Astrocyte (in vitro differentiated cells and primary cell): ENCODE data around the gene KLHL15. TPM values are rescaled to one million over a fixed set of nuclear protein-coding genes. Genes with fewer than 3 reads are reported as not detected.
A peak's percentile ranks its signal among the peaks of the same experiment; 100 is the strongest.

Source experiments
- DNase-seq: peaks from one replicate; pipeline ENCODE4 v3.0.0-alpha.2; 2010; ENCODE audit warnings: low read depth
- FAIRE-seq: peaks from 2 replicates; lab custom pipeline; 2011; peaks lifted over from hg19 to GRCh38; lab: Jason Lieb, UNC
- H2AFZ ChIP-seq: 2 replicates; pipeline ENCODE4 v1.6.0; 2012; ENCODE audit warnings: low read depth, low read length, inconsistent platforms
- H3K27ac ChIP-seq: 2 replicates; pipeline ENCODE4 v1.5.1; 2011; ENCODE audit warnings: low read depth, low read length, inconsistent platforms
- H3K27me3 ChIP-seq: 2 replicates; pipeline ENCODE4 v1.6.0; 2011; ENCODE audit warnings: low read length, inconsistent platforms; ENCODE audit not compliant: insufficient read depth
- H3K36me3 ChIP-seq: 2 replicates; pipeline ENCODE4 v1.5.1; 2011; ENCODE audit warnings: low read length, inconsistent platforms; ENCODE audit not compliant: insufficient read depth
- H3K4me1 ChIP-seq: 2 replicates; pipeline ENCODE4 v1.5.1; 2011; ENCODE audit warnings: low read length, inconsistent platforms; ENCODE audit not compliant: insufficient read depth
- H3K4me2 ChIP-seq: 2 replicates; pipeline ENCODE4 v1.6.0; 2012; ENCODE audit warnings: low read length, inconsistent platforms
- H3K4me3 ChIP-seq: 2 replicates; pipeline ENCODE4 v1.5.1; 2011; ENCODE audit warnings: low read depth, mild to moderate bottlenecking, low read length, inconsistent platforms; ENCODE audit not compliant: insufficient read depth
- H3K79me2 ChIP-seq: 2 replicates; pipeline ENCODE4 v1.6.0; 2012; ENCODE audit warnings: mild to moderate bottlenecking, low read length, inconsistent platforms; ENCODE audit not compliant: insufficient read depth
- H3K9ac ChIP-seq: 2 replicates; pipeline ENCODE4 v1.6.0; 2012; ENCODE audit warnings: mild to moderate bottlenecking, low read length, inconsistent platforms
- H3K9me3 ChIP-seq: 2 replicates; pipeline ENCODE4 v1.5.1; 2012; ENCODE audit warnings: low read depth, mild to moderate bottlenecking, low read length, inconsistent platforms; ENCODE audit not compliant: insufficient read depth
- H4K20me1 ChIP-seq: 2 replicates; pipeline ENCODE4 v1.6.0; 2012; ENCODE audit warnings: low read length, inconsistent platforms; ENCODE audit not compliant: insufficient read depth
- H3K27ac Mint-ChIP-seq: one replicate; pipeline ENCODE4 v1.8.0; 2021; ENCODE audit warnings: mild to moderate bottlenecking, mixed read lengths; ENCODE audit not compliant: unreplicated experiment
- H3K27me3 Mint-ChIP-seq: one replicate; pipeline ENCODE4 v1.8.0; 2021; ENCODE audit warnings: low read depth, mixed read lengths; ENCODE audit not compliant: unreplicated experiment
- H3K36me3 Mint-ChIP-seq: one replicate; pipeline ENCODE4 v1.8.0; 2021; ENCODE audit warnings: low read depth, mixed read lengths; ENCODE audit not compliant: unreplicated experiment
- H3K4me1 Mint-ChIP-seq: one replicate; pipeline ENCODE4 v1.8.0; 2021; ENCODE audit warnings: low read depth, mixed read lengths; ENCODE audit not compliant: unreplicated experiment
- H3K4me3 Mint-ChIP-seq: one replicate; pipeline ENCODE4 v1.8.0; 2021; ENCODE audit warnings: mild to moderate bottlenecking, moderate library complexity, mixed read lengths; ENCODE audit not compliant: unreplicated experiment
- H3K9me3 Mint-ChIP-seq: one replicate; pipeline ENCODE4 v1.8.0; 2021; ENCODE audit warnings: mild to moderate bottlenecking, mixed read lengths; ENCODE audit not compliant: unreplicated experiment
- EZH2 ChIP-seq: IDR thresholded peaks from 2 replicates; pipeline ENCODE4 v1.6.1; 2012; ENCODE audit warnings: mild to moderate bottlenecking, low read length, inconsistent platforms; ENCODE audit not compliant: insufficient read depth
- total RNA-seq: library from RNA; stranded (reverse); gene quantifications from 2 replicates; pipeline ENCODE4 v1.2.1, GENCODE V29; 2021
- TF ChIP-seq, protein P1 (sequence below): IDR thresholded peaks from 2 replicates; pipeline ENCODE4 v1.5.1; 2011; ENCODE audit warnings: low read depth, mild to moderate bottlenecking, inconsistent platforms, low read length, moderate library complexity; ENCODE audit not compliant: insufficient read depth

KLHL15 gene
- total RNA-seq, 1 donor from 2014 or later = 7.5 TPM

DNA sequence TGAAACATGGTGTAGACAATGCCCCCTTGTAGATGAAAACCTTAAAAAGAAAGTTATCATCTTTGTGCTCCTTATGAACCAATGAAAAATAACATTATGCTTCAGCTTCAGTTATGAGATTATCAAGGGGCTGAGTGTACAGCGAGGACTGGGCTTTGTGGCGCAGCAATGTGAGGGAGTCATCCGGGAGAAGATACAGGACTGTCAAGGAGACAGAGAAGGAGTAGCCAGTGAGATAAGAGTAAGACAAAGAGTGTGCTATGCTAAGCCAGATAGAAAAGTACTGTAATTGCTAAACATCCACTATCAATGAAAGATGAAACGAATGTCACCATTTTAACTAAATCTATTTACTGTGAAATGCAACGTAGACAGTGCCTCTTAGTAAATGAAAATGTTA is 3.6 kb upstream of the KLHL15 start:
- no peaks in the 10 kb centered on the region for H3K36me3 ChIP-seq
- no peak overlapping the region for H3K4me2 ChIP-seq
- no peak overlapping the region for H3K9ac ChIP-seq
- Mint-ChIP-seq H3K4me3 (no peak overlapping the region), H3K36me3 (no peaks in the 10 kb centered on the region), H3K4me1 (peaks cover 3% of the 10 kb centered on the region), H3K9me3 (no peaks in the 10 kb centered on the region), H3K27me3 (no peaks in the 10 kb centered on the region), H3K27ac (no peak overlapping the region)
- no peaks in the 10 kb centered on the region for H4K20me1 ChIP-seq
- DNase-seq (no peak), FAIRE-seq (no peak)
- H3K9me3 ChIP-seq = no peaks in the 10 kb centered on the region
- H3K4me3 ChIP-seq = no peak overlapping the region
- H3K27ac ChIP-seq = no peak overlapping the region
- H3K27me3 ChIP-seq = no peaks in the 10 kb centered on the region
- H3K4me1 ChIP-seq = no peaks in the 10 kb centered on the region
- no peaks in the 10 kb centered on the region for H3K79me2 ChIP-seq
- TF ChIP-seq EZH2 = no peak
- TF ChIP-seq, protein P1, sequence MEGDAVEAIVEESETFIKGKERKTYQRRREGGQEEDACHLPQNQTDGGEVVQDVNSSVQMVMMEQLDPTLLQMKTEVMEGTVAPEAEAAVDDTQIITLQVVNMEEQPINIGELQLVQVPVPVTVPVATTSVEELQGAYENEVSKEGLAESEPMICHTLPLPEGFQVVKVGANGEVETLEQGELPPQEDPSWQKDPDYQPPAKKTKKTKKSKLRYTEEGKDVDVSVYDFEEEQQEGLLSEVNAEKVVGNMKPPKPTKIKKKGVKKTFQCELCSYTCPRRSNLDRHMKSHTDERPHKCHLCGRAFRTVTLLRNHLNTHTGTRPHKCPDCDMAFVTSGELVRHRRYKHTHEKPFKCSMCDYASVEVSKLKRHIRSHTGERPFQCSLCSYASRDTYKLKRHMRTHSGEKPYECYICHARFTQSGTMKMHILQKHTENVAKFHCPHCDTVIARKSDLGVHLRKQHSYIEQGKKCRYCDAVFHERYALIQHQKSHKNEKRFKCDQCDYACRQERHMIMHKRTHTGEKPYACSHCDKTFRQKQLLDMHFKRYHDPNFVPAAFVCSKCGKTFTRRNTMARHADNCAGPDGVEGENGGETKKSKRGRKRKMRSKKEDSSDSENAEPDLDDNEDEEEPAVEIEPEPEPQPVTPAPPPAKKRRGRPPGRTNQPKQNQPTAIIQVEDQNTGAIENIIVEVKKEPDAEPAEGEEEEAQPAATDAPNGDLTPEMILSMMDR = no peak
- no peak overlapping the region for H2AFZ ChIP-seq

DNA sequence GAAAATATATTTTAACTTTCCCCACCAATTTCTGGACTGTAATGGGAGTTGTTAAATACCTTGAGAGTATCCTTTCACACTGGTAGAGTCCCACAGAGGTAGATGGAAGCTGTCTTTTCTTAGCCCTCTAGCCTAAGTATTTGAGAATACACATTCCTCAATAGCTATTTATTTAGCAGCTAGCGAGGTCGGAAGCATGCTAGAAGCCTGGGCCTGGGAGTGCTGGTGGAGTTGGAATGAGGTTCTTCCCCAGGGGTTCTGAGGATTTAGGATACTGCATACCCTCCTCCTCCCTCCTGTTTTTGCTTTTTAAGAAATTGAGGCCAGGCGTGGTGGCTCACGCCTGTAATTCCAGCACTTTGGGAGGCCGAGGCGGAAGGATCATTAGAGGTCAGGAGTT is 999 bp upstream of the KLHL15 start:
- Mint-ChIP-seq H3K27ac (no peak overlapping the region), H3K36me3 (no peaks in the 10 kb centered on the region), H3K4me1 (peaks cover 3% of the 10 kb centered on the region), H3K27me3 (no peaks in the 10 kb centered on the region), H3K9me3 (no peaks in the 10 kb centered on the region), H3K4me3 (no peak overlapping the region)
- Histone ChIP-seq H4K20me1 (no peaks in the 10 kb centered on the region), H3K9ac (no peak overlapping the region), H3K4me1 (no peaks in the 10 kb centered on the region), H3K27ac (no peak overlapping the region), H3K79me2 (peaks cover 21% of the 10 kb centered on the region), H3K27me3 (no peaks in the 10 kb centered on the region), H3K4me3 (no peak overlapping the region), H2AFZ (no peak overlapping the region), H3K36me3 (no peaks in the 10 kb centered on the region), H3K4me2 (no peak overlapping the region), H3K9me3 (no peaks in the 10 kb centered on the region)
- DNase-seq (no peak), FAIRE-seq (no peak)
- TF ChIP-seq, protein P1 = no peak
- TF ChIP-seq EZH2 = no peak

DNA sequence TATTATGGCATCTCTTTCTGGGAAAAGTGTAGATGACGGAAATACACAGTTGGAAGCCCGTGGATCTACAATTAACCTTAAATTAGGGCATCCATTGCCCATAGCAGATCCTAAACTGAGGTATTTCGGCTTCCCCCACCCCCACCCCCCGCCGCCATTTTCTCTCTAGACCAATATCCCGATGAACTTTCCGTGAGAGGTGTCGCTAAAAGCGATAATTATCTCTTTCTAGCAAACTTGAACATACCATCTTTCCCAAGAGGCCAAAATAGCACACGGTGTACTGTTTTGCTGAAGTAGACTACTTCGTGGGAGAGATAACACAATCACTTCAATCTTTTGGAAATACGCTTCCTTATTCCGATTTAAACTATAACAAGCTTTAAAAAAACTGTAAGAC is 554 bp downstream of the KLHL15 start:
- FAIRE-seq (peak; percentile 95), DNase-seq (no peak)
- H3K4me3 ChIP-seq = peak overlapping the region; percentile 83
- peak overlapping the region; percentile 71 for H2AFZ ChIP-seq
- peak overlapping the region; percentile 85 for H3K4me3 Mint-ChIP-seq
- H3K36me3 Mint-ChIP-seq = no peaks in the 10 kb centered on the region
- peak overlapping the region; percentile 97 for H3K27ac Mint-ChIP-seq
- TF ChIP-seq EZH2 = no peak
- TF ChIP-seq, protein P1 = no peak
- no peaks in the 10 kb centered on the region for H4K20me1 ChIP-seq
- H3K4me1 Mint-ChIP-seq = peaks cover 3% of the 10 kb centered on the region
- peak overlapping the region; percentile 97 for H3K9ac ChIP-seq
- peak overlapping the region; percentile 96 for H3K27ac ChIP-seq
- H3K36me3 ChIP-seq = no peaks in the 10 kb centered on the region
- H3K9me3 ChIP-seq = no peaks in the 10 kb centered on the region
- peaks cover 34% of the 10 kb centered on the region for H3K79me2 ChIP-seq
- no peaks in the 10 kb centered on the region for H3K9me3 Mint-ChIP-seq
- no peaks in the 10 kb centered on the region for H3K27me3 Mint-ChIP-seq
- H3K27me3 ChIP-seq = no peaks in the 10 kb centered on the region
- H3K4me2 ChIP-seq = peak overlapping the region; percentile 94
- H3K4me1 ChIP-seq = no peaks in the 10 kb centered on the region
